B cell (primary cell): Measurements from ENCODE around the gene TESMIN. TPM values are rescaled to one million over a fixed set of nuclear protein-coding genes. Genes with fewer than 3 reads are reported as not detected.

Source experiments
- ATAC-seq: fragments of 200-7000 bp; cut with Tn5 transposase; one replicate; pipeline ENCODE4 v1.10.0; 2021; ENCODE audit warnings: low read depth, mild to moderate bottlenecking, moderate number of reproducible peaks, moderate library complexity
- CTCF ChIA-PET: fragments of 350-600 bp; sonication (Branson Sonifier 250); formaldehyde crosslinking; loops from one replicate; lab custom pipeline; 2021; ENCODE audit warnings: antibody characterized with exemption, inconsistent platforms; lab: Charles Lee
- POLR2A ChIA-PET: fragments of 350-600 bp; sonication (Branson Sonifier 250); formaldehyde crosslinking; loops from one replicate; lab custom pipeline; 2021; ENCODE audit warnings: antibody characterized with exemption; lab: Charles Lee
- DNase-seq: peaks from one replicate; pipeline ENCODE4 v3.0.0; 2013
- H2AFZ ChIP-seq: 2 replicates; pipeline ENCODE4 v1.6.1; 2012; ENCODE audit warnings: mild to moderate bottlenecking, low read depth, low read length; ENCODE audit not compliant: insufficient read depth, poor library complexity, severe bottlenecking
- H3K27ac ChIP-seq, 2 donors: 1 replicate in 1 of 2; 2 replicates in 1 of 2; pipeline ENCODE4 v1.5.1; 2012 to 2013; ENCODE audit warnings: low read length in 2 of 2, mild to moderate bottlenecking in 2 of 2, moderate library complexity in 1 of 2
- H3K27me3 ChIP-seq, 4 experiments: fragments of 200-600 bp in 1 of 4; sonication (generic) in 1 of 4; replicated peaks in 1 of 4; 1 replicate in 2 of 4; 2 replicates in 2 of 4; pipeline versions ENCODE4 v1.6.1 to v1.7.0; 2013 to 2016; ENCODE audit warnings: low read length in 3 of 4, mild to moderate bottlenecking in 2 of 4, mixed read lengths in 1 of 4, moderate library complexity in 1 of 4; ENCODE audit not compliant: insufficient read depth in 4 of 4, control insufficient read depth in 3 of 4; ENCODE audit errors: control extremely low read depth in 1 of 4
- H3K36me3 ChIP-seq, 2 experiments: replicated peaks in 1 of 2; 1 replicate in 1 of 2; 2 replicates in 1 of 2; pipeline versions ENCODE4 v1.6.1 to v1.7.1; 2013; ENCODE audit warnings: low read length in 1 of 2; ENCODE audit not compliant: insufficient read depth in 2 of 2, control insufficient read depth in 1 of 2; ENCODE audit errors: control extremely low read depth in 1 of 2, extremely low read depth in 1 of 2
- H3K4me1 ChIP-seq, 2 donors: fragments of 200-600 bp in 1 of 2; sonication (generic) in 1 of 2; 1 replicate in 1 of 2; 2 replicates in 1 of 2; pipeline versions ENCODE4 v1.5.1 to v1.6.1; 2013 to 2017; ENCODE audit warnings: low read length in 2 of 2; ENCODE audit not compliant: control insufficient read depth in 2 of 2, insufficient read depth in 2 of 2
- H3K4me2 ChIP-seq: replicated peaks from 2 replicates; pipeline ENCODE3; 2012; ENCODE audit warnings: mild to moderate bottlenecking, low read depth, low read length; ENCODE audit not compliant: poor library complexity, severe bottlenecking
- H3K4me3 ChIP-seq, 5 experiments: fragments of 200-600 bp in 1 of 5; sonication (generic) in 1 of 5; 1 replicate in 3 of 5; 2 replicates in 2 of 5; pipeline versions ENCODE4 v1.5.1 to v1.7.0; 2011 to 2016; ENCODE audit warnings: low read length in 4 of 5, mild to moderate bottlenecking in 4 of 5, low read depth in 2 of 5, control low read depth in 1 of 5, moderate library complexity in 1 of 5; ENCODE audit not compliant: insufficient read depth in 1 of 5; ENCODE audit errors: control extremely low read depth in 1 of 5, extremely low read depth in 1 of 5
- H3K79me2 ChIP-seq: fragments of 200-600 bp; sonication (generic); one replicate; pipeline ENCODE4 v1.6.0; 2016; ENCODE audit warnings: low read length; ENCODE audit not compliant: control insufficient read depth, insufficient read depth
- H3K9ac ChIP-seq: fragments of 200-600 bp; sonication (generic); 2 replicates; pipeline ENCODE4 v1.6.1; 2017; ENCODE audit warnings: mild to moderate bottlenecking, low read length, moderate library complexity
- H3K9me3 ChIP-seq, 3 donors: one replicate each; pipeline versions ENCODE4 v1.6.1 to v1.7.1; 2013; ENCODE audit warnings: low read length in 2 of 3; ENCODE audit not compliant: control insufficient read depth in 2 of 3, insufficient read depth in 1 of 3; ENCODE audit errors: control extremely low read depth in 1 of 3
- H4K20me1 ChIP-seq: 2 replicates; pipeline ENCODE4 v1.6.0; 2012; ENCODE audit warnings: mild to moderate bottlenecking, low read length; ENCODE audit not compliant: insufficient read depth, control insufficient read depth, poor library complexity, severe bottlenecking
- H3K27ac Mint-ChIP-seq: one replicate; pipeline ENCODE4 v1.8.0; 2021; ENCODE audit warnings: mixed read lengths
- H3K27me3 Mint-ChIP-seq: one replicate; pipeline ENCODE4 v1.8.0; 2021; ENCODE audit warnings: mixed read lengths
- H3K4me1 Mint-ChIP-seq: one replicate; pipeline ENCODE4 v1.8.0; 2021; ENCODE audit warnings: mixed read lengths
- H3K4me3 Mint-ChIP-seq: one replicate; pipeline ENCODE4 v1.8.0; 2021; ENCODE audit warnings: mixed read lengths
- H3K9me3 Mint-ChIP-seq: one replicate; pipeline ENCODE4 v1.8.0; 2022; ENCODE audit warnings: mixed read lengths; ENCODE audit not compliant: insufficient read depth
- CTCF ChIP-seq: fragments of 200-600 bp; IDR thresholded peaks from one replicate; pipeline ENCODE4 v1.8.0; 2022; ENCODE audit warnings: antibody characterized with exemption, mild to moderate bottlenecking
- EZH2 ChIP-seq: IDR thresholded peaks from 2 replicates; pipeline ENCODE4 v1.6.1; 2012; ENCODE audit warnings: borderline replicate concordance, low read depth, mild to moderate bottlenecking, moderate library complexity, low read length; ENCODE audit not compliant: insufficient read depth, poor library complexity, severe bottlenecking
- WGBS: methylation state at CpG from one replicate; pipeline ENCODE4 v1.1.5; 2013; ENCODE audit warnings: missing lambda C conversion rate; ENCODE audit not compliant: insufficient coverage; 5-methylcytosine and 5-hydroxymethylcytosine counted together
- intact Hi-C: fragments of 100-400 bp; cut with micrococcal nuclease; formaldehyde crosslinking; loops from one replicate; pipeline ENCODE4 v1.10.0; 2022
- polyA plus RNA-seq: library from polyadenylated mRNA; depleted of rRNA; stranded (reverse); fragments of >200 nt; gene quantifications from 2 replicates; pipeline ENCODE4 v1.2.3, GENCODE V29; 2012
- total RNA-seq, 2 donors: library from RNA; stranded (reverse); fragments of 120-200 nt in 1 of 2; gene quantifications; 1 replicate in 1 of 2; 2 replicates in 1 of 2; pipeline versions ENCODE4 v1.2.3 to v1.2.4, GENCODE V29; 2013 to 2022

TESMIN gene
- total and polyA plus RNA-seq, 2 donors (not counting 1 experiment from before 2014, with no cell fraction given), result 3.2 to 4.3 TPM

GRCh38 chr11:68735646-68736045 is 15.7 kb downstream of the TESMIN start:
- H3K27me3 ChIP-seq, result no peaks in the 10 kb centered on the region
- 97% methylated on average over 3 of the region's 6 CpGs for WGBS
- no peak overlapping the region for H3K9ac ChIP-seq
- no peaks in the 10 kb centered on the region for H3K27me3 Mint-ChIP-seq
- H3K27ac ChIP-seq, result no peak overlapping the region
- no peak overlapping the region for H3K4me2 ChIP-seq
- H3K9me3 ChIP-seq, result no peaks in the 10 kb centered on the region
- no peaks in the 10 kb centered on the region for H3K36me3 ChIP-seq
- H3K27ac Mint-ChIP-seq, result no peak overlapping the region
- no peaks in the 10 kb centered on the region for H3K9me3 Mint-ChIP-seq
- DNase-seq (no peak), ATAC-seq (no peak)
- no peaks in the 10 kb centered on the region for H3K4me1 ChIP-seq
- H3K4me1 Mint-ChIP-seq, result no peaks in the 10 kb centered on the region
- H2AFZ ChIP-seq, result no peak overlapping the region
- intact Hi-C loops, result no loop called here
- ChIA-PET POLR2A (no interaction called here), CTCF (no interaction called here)
- H3K4me3 ChIP-seq, result no peak overlapping the region
- H3K79me2 ChIP-seq, result no peaks in the 10 kb centered on the region
- no peak overlapping the region for H3K4me3 Mint-ChIP-seq
- TF ChIP-seq EZH2 (no peak), CTCF (no peak)
- no peaks in the 10 kb centered on the region for H4K20me1 ChIP-seq

GRCh38 chr11:68735125-68735524 is 16.2 kb downstream of the TESMIN start:
- ATAC-seq (no peak), DNase-seq (no peak)
- Mint-ChIP-seq H3K27me3 (no peaks in the 10 kb centered on the region), H3K9me3 (no peaks in the 10 kb centered on the region), H3K4me1 (no peaks in the 10 kb centered on the region), H3K4me3 (no peak overlapping the region), H3K27ac (no peak overlapping the region)
- Histone ChIP-seq H3K4me2 (no peak overlapping the region), H4K20me1 (no peaks in the 10 kb centered on the region), H3K27me3 (no peaks in the 10 kb centered on the region), H2AFZ (no peak overlapping the region), H3K4me1 (no peaks in the 10 kb centered on the region), H3K9ac (no peak overlapping the region), H3K9me3 (no peaks in the 10 kb centered on the region), H3K36me3 (no peaks in the 10 kb centered on the region), H3K27ac (no peak overlapping the region), H3K4me3 (no peak overlapping the region), H3K79me2 (no peaks in the 10 kb centered on the region)
- ChIA-PET CTCF (no interaction called here), POLR2A (no interaction called here)
- WGBS, result 77% methylated on average over 5 of the region's 6 CpGs
- TF ChIP-seq CTCF, result no peak
- no peak for TF ChIP-seq EZH2
- intact Hi-C loops, result no loop called here
